AG09319 (cell line): ENCODE results near the gene C1orf35.

ENCODE experiments used
- DNase-seq: peaks from one replicate; pipeline ENCODE4 v3.0.0-alpha.2; 2010; ENCODE audit warnings: low read depth; ENCODE audit errors: extremely low read depth
- CTCF ChIP-seq: IDR thresholded peaks from 2 replicates; pipeline ENCODE4 v1.5.1; 2011; ENCODE audit warnings: low read depth, mild to moderate bottlenecking, inconsistent platforms, low read length, moderate library complexity

The C1orf35 gene

DNA sequence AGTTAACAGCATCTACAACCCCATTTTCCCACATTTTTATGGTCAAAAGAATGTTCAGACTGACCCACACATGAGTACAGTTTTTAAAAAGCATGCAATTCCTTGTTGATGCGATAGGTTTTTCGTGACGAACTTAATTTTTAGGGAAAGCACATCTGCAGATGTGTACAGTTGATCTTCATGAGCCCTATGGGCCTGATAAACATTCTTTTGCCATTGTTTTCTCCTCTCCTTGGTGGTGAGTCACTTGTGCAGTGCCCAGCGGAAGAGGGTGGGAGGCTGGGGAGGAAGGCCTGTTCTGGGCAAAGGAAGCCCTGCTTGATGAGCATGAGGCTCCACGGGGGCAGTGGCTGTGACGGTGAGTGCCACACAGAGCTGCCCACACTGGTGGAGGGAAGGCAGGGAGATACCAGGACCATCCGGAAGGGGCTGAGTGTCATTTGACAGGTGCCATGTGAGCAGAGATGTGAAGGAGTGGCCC lies 15.3 kb downstream of the C1orf35 start:
- peak; percentile 41 for DNase-seq
- TF ChIP-seq CTCF, result no peak

DNA sequence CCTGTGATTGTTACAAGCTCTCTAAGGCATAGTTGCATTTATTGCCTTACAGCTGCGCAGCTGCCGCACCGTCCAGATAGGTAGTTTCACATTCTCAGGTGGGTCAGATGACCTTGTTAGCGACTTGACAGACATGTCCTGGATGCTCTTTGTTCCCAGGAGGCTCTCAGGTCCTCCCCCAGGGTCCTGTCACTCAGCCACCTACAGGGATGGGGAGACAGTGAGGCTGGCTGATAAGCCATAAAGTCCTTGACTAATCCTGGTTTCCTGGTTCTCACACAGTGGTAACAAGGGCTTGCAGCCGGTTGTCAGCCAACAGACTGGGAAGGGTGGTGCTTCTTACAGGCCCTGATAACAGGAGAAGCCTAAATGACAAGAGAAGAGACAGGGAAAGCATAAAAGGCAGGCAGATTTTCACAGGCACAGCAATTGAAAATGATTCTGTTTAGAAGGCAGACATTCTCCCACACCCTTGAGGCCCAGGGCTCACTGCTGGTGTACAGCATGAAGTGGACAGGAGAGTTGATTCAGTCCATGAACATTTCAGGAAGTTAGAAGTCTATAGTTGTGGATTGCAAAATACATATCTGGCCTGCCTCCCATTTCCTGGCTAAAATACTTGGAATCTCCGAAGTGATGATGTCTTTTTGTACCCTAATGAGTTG lies 17.7 kb downstream of the C1orf35 start:
- TF ChIP-seq CTCF, result no peak
- DNase-seq, result peak; percentile 41

DNA sequence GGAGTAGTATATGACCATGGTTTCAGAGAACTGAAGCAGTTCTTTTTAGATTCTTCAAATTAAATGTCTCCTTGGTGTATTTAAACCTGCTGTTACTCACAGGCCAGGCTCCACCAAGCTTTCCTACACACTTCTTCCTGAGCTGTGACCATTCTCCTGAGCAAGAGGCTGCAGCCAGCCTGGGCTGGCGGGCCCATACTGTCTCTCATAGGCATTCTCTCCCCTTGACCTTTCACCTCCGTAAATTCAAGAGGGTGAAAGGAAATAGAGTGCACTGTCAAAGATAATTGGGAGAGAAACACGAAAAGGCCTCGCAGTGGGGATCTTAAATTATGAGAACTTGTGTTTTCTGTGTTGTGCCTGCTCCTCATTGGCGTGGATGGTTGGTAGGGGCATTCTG lies 18.3 kb downstream of the C1orf35 start:
- no peak for TF ChIP-seq CTCF
- no peak for DNase-seq

DNA sequence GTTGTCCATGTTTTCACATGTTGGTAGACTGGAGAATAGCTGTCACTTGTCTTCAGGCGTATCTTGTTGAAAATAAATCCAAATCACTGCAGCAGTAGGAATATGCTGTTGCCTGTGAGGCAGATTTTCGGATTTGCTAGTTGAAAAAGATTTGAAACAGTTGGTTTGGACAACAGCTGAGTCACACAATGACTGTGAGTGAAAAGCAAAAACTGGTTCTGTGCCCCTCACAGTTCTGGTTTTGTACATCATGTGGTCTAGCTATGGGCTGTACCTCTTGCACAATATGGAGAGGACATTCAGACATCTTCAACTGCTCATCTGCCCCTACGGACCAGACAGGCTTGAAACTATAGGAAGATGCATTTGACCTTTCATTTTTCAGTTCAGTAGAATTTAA lies 18.8 kb downstream of the C1orf35 start:
- no peak for DNase-seq
- no peak for TF ChIP-seq CTCF

DNA sequence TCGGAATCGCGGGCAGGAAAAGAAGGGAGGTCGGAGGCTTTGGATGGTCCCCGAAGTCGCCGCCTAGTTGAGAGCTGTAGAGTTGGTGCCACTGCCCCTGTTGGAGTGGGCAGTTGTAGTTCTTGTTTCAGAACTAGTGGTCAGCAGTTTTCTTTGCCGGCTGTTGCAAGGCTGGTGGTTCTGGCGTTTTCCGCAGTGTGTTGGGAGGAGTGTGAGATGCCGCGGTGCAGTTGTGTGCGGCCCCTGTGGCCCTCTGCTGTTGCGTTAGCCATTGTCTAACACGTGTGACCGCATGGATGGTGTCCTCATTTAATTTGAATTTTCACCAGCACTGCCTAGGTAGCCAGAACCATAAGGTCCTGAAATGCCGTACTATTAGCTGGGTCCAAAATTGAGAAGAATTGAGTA lies 19.2 kb downstream of the C1orf35 start:
- TF ChIP-seq CTCF, result no peak
- no peak for DNase-seq

DNA sequence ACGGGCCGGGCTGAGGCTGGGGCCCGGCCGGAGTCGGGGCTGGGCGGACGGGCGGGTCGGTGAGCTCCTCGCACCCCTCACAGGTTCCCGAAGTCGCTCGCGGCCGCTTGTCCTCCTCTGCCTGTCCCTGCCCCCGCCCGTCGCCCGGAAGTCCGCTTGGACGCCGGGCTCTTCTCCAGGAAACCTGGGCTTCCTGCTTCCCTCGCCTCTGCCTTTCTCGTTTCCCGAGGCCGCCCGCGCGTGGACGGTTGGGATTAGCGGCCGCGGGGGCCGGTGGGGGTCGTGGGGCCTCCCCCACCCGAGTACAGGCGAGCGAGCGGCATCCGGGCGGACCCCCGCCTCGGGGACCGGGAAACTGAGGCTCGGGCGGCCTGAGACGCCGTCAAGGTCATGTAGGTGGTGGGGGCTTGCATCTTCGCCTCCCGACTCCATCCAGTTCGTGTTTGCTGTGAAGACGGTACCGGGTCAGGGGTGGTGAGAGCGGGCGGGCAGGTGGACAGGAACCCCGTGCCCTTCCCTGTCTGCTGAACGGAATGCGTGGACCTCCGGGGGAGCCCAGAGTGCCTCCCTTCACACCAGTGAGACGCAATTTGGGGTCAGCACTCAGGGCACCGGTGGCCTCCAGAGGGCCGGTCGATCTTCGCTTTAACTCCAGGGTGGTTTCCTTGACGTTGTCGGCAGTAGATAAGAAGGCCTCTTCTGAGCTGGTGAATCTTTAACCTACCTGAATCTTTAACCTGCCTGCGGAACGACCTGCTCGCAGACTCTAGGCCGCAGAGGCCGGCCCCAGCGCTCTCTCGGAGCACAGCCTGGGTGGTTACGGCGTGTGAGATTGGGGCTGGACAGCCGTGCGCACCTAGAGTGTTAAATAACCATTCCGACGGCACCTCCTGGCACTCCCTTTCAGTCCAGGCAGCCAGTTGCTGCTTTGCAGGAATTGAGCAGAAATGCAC lies 19.9 kb downstream of the C1orf35 start:
- DNase-seq, result no peak

More for the DNA sequence above, 19.9 kb downstream of the C1orf35 start:
- TF ChIP-seq CTCF, result no peak
